KMS-11 (cell line): ENCODE results near the gene TCF4.

Experiments
- H2AFZ ChIP-seq: fragments of 200-600 bp; sonication (generic); 2 replicates; pipeline ENCODE4 v1.6.1; 2016; ENCODE audit warnings: antibody characterized with exemption, mixed run types, low read depth
- H3K27ac ChIP-seq: fragments of 200-600 bp; sonication (generic); 2 replicates; pipeline ENCODE4 v1.6.1; 2016; ENCODE audit warnings: mild to moderate bottlenecking, mixed run types
- H3K27me3 ChIP-seq: fragments of 200-600 bp; sonication (generic); 2 replicates; pipeline ENCODE4 v1.6.1; 2017; ENCODE audit warnings: mild to moderate bottlenecking, low read depth, mixed run types, moderate library complexity; ENCODE audit not compliant: insufficient read depth
- H3K36me3 ChIP-seq: fragments of 200-600 bp; sonication (generic); 2 replicates; pipeline ENCODE4 v1.6.1; 2017; ENCODE audit warnings: mild to moderate bottlenecking, mixed run types; ENCODE audit not compliant: insufficient read depth
- H3K4me1 ChIP-seq: fragments of 200-600 bp; sonication (generic); 2 replicates; pipeline ENCODE4 v1.6.1; 2016; ENCODE audit warnings: mild to moderate bottlenecking, low read depth, mixed run types; ENCODE audit not compliant: poor library complexity, severe bottlenecking
- H3K4me2 ChIP-seq: fragments of 200-600 bp; sonication (generic); 2 replicates; pipeline ENCODE4 v1.7.0; 2016; ENCODE audit warnings: mild to moderate bottlenecking, mixed run types
- H3K4me3 ChIP-seq: fragments of 200-600 bp; sonication (generic); IDR thresholded peaks from 2 replicates; pipeline ENCODE4 v1.6.1; 2017; ENCODE audit warnings: low read depth, low read length, mixed read lengths; ENCODE audit not compliant: insufficient read depth
- H3K79me2 ChIP-seq: fragments of 200-600 bp; sonication (generic); 2 replicates; pipeline ENCODE4 v1.6.1; 2016; ENCODE audit warnings: low read depth, mixed run types; ENCODE audit not compliant: insufficient read depth
- H3K9ac ChIP-seq: fragments of 200-600 bp; sonication (generic); 2 replicates; pipeline ENCODE4 v1.6.1; 2016; ENCODE audit warnings: mild to moderate bottlenecking, mixed run types
- H4K20me1 ChIP-seq: fragments of 200-600 bp; sonication (generic); 2 replicates; pipeline ENCODE4 v1.6.1; 2016; ENCODE audit warnings: mild to moderate bottlenecking, mixed run types; ENCODE audit not compliant: insufficient read depth
- CTCF ChIP-seq: fragments of 200-600 bp; sonication (generic); conservative IDR thresholded peaks from 2 replicates; pipeline ENCODE4 v1.6.1; 2017; ENCODE audit warnings: low read depth, mild to moderate bottlenecking, antibody characterized with exemption, low read length, moderate library complexity, mixed read lengths

TCF4 gene

GRCh38 chr18:55256226-55256928, 331.6 kb downstream of the TCF4 start:
- Histone ChIP-seq H2AFZ (no peak overlapping the region), H3K27ac (no peak overlapping the region), H3K4me3 (no peak overlapping the region), H3K9ac (no peak overlapping the region), H3K4me2 (no peak overlapping the region), H3K79me2 (no peaks in the 10 kb centered on the region; the same call in 1 of the 2 replicates), H4K20me1 (no peaks in the 10 kb centered on the region), H3K27me3 (no peaks in the 10 kb centered on the region), H3K4me1 (peaks cover 34% of the 10 kb centered on the region), H3K36me3 (peaks cover 24% of the 10 kb centered on the region; the same call in 1 of the 2 replicates)
- TF ChIP-seq CTCF, result no peak

DNA sequence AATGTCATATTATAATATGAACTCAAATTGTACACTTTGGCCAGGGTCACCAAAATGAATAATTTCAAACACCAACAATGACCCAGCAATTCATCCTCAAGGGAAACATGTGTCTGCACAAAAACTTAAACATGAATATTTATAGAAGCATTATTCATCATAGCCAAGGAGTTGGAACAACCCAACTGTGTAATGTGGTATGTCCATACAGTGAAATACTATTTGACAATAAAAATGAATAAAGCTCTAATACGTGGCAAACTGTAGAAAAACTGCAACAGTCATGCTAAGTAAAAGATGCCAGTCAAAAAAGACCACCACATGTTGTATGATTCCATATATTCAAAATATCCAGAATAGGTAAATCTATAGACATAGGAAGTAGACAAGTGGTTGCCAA, 334.2 kb downstream of the TCF4 start:
- H3K4me2 ChIP-seq, result peak overlapping the region; percentile 70
- 0 out of 2 replicates have a peak overlapping the region, but pooled peaks have one; percentile 10 for H3K27ac ChIP-seq

DNA sequence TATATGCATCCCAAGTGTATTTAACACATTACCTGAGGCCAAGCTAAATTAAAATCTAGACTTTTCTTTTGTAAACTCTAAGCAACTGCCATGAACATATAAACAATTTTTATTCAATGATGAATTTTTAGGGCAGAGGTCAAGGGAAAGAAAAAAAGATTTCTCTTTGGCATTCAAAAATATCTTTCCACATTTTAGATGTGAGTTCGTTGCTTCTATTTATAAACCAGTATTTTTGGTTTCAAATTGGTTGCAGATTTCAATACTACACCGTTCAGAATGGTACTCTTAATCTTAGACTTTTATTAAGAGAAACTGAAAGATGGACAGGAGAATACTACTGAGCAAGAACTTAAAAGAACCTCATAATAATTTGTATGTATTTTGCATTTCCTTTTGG, 335.1 kb downstream of the TCF4 start:
- H2AFZ ChIP-seq, result no peak overlapping the region
- H3K27me3 ChIP-seq, result no peaks in the 10 kb centered on the region
- no peak overlapping the region for H3K4me3 ChIP-seq
- H3K27ac ChIP-seq, result peak overlapping the region; percentile 10; the same call in 1 of the 2 replicates
- peaks cover 32% of the 10 kb centered on the region for H3K4me1 ChIP-seq
- H4K20me1 ChIP-seq, result no peaks in the 10 kb centered on the region
- peak overlapping the region; percentile 70 for H3K4me2 ChIP-seq
- TF ChIP-seq CTCF, result no peak
- no peak overlapping the region for H3K9ac ChIP-seq
- no peaks in the 10 kb centered on the region for H3K79me2 ChIP-seq
- H3K36me3 ChIP-seq, result peaks cover 24% of the 10 kb centered on the region; the same call in 1 of the 2 replicates

More for the DNA sequence above, 334.2 kb downstream of the TCF4 start:
- H3K27me3 ChIP-seq, result no peaks in the 10 kb centered on the region
- TF ChIP-seq CTCF, result no peak
- H3K4me3 ChIP-seq, result no peak overlapping the region
- H3K79me2 ChIP-seq, result no peaks in the 10 kb centered on the region
- no peaks in the 10 kb centered on the region for H4K20me1 ChIP-seq
- H3K9ac ChIP-seq, result no peak overlapping the region
- H3K36me3 ChIP-seq, result peaks cover 24% of the 10 kb centered on the region; the same call in 1 of the 2 replicates
- peaks cover 29% of the 10 kb centered on the region for H3K4me1 ChIP-seq
- H2AFZ ChIP-seq, result no peak overlapping the region

DNA sequence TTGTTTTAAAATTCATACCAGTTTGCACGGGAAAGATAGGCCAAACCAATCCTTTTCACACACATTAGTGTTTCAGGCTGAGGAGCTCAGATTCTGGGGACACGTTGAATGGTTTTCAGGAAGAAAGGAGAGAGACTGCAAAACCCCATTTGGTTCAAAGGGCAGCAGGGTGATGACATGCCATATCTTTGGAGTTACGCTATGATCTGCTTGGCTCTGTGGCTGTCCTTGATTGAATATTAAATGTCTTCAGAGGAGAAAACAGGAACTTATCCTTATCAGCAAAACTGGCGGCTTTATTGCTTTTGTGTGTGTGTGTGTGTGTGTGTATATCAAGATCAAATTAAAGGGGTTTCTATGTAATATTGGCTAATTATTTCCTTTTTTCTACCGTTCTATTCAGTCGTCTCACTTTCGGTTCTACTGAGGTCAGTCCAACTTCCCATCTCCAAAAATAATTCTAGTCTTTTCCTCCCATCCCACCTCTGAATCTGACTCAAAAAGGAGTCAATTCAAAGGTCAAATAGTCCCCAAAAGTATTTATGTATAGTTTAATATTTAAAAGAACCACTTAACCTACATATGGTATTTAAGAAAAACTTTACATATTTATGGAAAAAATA, 335.8 kb downstream of the TCF4 start:
- TF ChIP-seq CTCF, result no peak
- H3K4me1 ChIP-seq, result peaks cover 39% of the 10 kb centered on the region
- no peaks in the 10 kb centered on the region for H3K79me2 ChIP-seq
- H3K9ac ChIP-seq, result no peak overlapping the region
- no peak overlapping the region for H3K27ac ChIP-seq
- H3K4me3 ChIP-seq, result no peak overlapping the region
- H3K36me3 ChIP-seq, result peaks cover 24% of the 10 kb centered on the region; the same call in 1 of the 2 replicates
- H2AFZ ChIP-seq, result no peak overlapping the region
- H4K20me1 ChIP-seq, result no peaks in the 10 kb centered on the region
- peak overlapping the region; percentile 70 for H3K4me2 ChIP-seq
- H3K27me3 ChIP-seq, result no peaks in the 10 kb centered on the region
